Keratinocyte (primary cell): Measurements from ENCODE around the gene F2.

Experiments used
- CTCF ChIP-seq, 3 experiments: IDR thresholded peaks in 1 of 3; conservative IDR thresholded peaks in 1 of 3; optimal IDR thresholded peaks in 1 of 3; 2 replicates in 2 of 3; 3 replicates in 1 of 3; pipeline versions ENCODE3 to v1.5.1; 2011; ENCODE audit warnings: low read length in 3 of 3, mild to moderate bottlenecking in 3 of 3, moderate library complexity in 2 of 3, control low read depth in 1 of 3, inconsistent platforms in 1 of 3; ENCODE audit not compliant: insufficient read depth in 2 of 3; ENCODE audit errors: extremely low read depth in 1 of 3
- EZH2 ChIP-seq: IDR thresholded peaks from one replicate; pipeline ENCODE4 v1.6.1; 2012; ENCODE audit warnings: inconsistent platforms, mild to moderate bottlenecking, low read length, moderate library complexity

GRCh38 chr11:46712874-46713576 lies 6.0 kb upstream of the F2 start:
- TF ChIP-seq CTCF (optimal IDR thresholded peaks at IDR 0.05 in 1 of 3, IDR thresholded peaks at IDR 0.05 in 1 of 3, conservative IDR thresholded peaks at IDR 0.05 in 1 of 3; ENCODE audit: extremely low read depth in 1 of 3, insufficient read depth in 2 of 3, low read length in 3 of 3) (no peak), EZH2 (no peak)
